GM20431 (cell line): ENCODE results near the gene KATNB1.
"Not testable (repeated sequence)": the region's sequence is repeated elsewhere in the genome, so short reads cannot be mapped to it uniquely, and the experiment has no call there.

Source experiments
- in situ Hi-C: fragments of 300-500 bp; cut with MseI, MboI; formaldehyde crosslinking; loops from one replicate; pipeline ENCODE4 v1.15.0; 2020; ENCODE audit warnings: low sequenced_read_pairs; ENCODE audit not compliant: unreplicated experiment

KATNB1 gene

GRCh38 chr16:57740423-57741071 lies 5.0 kb downstream of the KATNB1 start:
- in situ Hi-C loops, result no loop called here

- in situ Hi-C loops, result no loop called here
Measured at GRCh38 chr16:57741660-57742191, 6.2 kb downstream of the KATNB1 start.

GRCh38 chr16:57742543-57742942 lies 7.0 kb downstream of the KATNB1 start:
- in situ Hi-C loops, result no loop called here

DNA sequence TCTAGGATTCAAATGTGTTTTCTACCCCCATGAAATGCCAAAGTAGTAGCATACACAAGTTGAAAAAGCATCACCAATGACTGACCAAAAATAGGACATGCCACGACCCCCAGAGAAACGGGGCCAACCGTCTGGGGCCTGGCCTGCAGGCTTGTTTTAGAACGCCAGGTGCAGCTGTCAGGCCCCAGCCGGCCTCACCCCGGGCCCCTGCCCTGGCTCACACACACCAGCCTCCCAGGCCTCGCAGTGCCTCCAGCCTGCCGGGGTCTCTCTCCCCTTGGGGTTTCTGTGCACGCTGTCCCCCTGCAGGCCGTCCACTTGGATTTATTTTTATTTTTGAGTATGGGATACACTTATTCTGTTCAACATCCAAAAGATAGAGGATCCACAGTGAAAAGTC lies 7.9 kb downstream of the KATNB1 start:
- in situ Hi-C loops, result no loop called here

DNA sequence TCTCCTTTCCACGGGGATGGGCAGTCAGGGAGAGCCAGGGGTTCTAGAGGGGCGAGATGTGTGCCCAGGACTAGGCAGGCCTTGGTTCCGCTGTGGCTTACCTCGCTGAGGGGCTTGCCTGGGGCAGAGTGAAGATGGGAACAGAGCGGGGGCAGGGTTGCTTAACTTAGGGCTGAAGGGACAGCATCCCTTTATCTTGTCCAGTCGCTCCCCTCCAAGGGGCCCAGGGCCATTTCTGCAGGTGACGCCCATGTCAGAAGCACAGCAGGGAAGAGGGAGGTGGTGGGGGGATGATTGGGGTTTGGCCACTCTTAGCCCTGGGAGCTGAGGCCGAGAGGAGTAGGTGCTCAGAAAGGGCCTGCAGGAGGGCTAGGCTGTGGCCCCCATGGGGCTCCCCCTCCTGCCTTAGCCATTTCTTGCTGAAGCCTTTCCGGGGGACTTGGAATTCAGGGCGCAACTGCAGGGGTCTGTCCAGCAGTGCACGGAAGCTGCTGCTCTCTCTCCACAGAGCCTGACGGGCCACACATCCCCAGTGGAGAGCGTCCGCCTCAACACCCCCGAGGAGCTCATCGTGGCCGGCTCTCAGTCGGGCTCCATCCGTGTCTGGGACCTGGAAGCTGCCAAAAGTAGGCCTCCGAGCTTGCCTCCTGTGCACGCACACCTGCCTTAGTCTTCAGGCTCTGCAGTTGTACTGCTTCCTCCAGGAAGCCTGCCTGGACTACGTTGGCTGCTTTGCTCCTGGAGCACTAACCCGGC lies 8.5 kb downstream of the KATNB1 start:
- in situ Hi-C loops, result no loop called here

GRCh38 chr16:57744642-57744903 lies 9.0 kb downstream of the KATNB1 start:
- in situ Hi-C loops, result no loop called here

- in situ Hi-C loops, result no loop called here
Measured at GRCh38 chr16:57745768-57746167, 10.2 kb downstream of the KATNB1 start.

GRCh38 chr16:57746316-57746715 lies 10.7 kb downstream of the KATNB1 start:
- in situ Hi-C loops, result not testable (repeated sequence)

- in situ Hi-C loops, result no loop called here
Measured at GRCh38 chr16:57747091-57747490, 11.5 kb downstream of the KATNB1 start.

DNA sequence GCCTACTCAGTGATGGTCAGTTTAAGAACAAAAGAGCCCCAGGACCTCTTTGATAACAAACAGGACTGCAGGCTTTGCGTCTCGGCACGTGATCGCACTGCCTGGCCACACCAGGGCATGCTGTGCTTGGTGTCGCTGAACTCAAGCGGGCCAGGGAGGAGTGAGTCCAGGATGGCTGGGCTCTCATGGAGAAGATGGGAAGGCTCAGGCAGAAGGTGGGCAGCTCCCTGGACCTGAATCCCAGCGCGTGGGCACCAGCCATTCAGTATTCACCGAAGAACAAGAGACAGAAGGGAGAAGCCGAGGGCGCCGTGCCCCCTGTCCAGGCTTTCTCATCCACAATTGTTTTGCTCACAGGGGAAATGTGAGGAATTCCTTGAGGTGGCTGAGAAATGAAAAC lies 11.9 kb downstream of the KATNB1 start:
- in situ Hi-C loops, result no loop called here

GRCh38 chr16:57747996-57748395 lies 12.4 kb downstream of the KATNB1 start:
- in situ Hi-C loops, result no loop called here

- in situ Hi-C loops, result no loop called here
Measured at GRCh38 chr16:57748596-57748995, 13.0 kb downstream of the KATNB1 start.

GRCh38 chr16:57749101-57749692 lies 13.6 kb downstream of the KATNB1 start:
- in situ Hi-C loops, result no loop called here

DNA sequence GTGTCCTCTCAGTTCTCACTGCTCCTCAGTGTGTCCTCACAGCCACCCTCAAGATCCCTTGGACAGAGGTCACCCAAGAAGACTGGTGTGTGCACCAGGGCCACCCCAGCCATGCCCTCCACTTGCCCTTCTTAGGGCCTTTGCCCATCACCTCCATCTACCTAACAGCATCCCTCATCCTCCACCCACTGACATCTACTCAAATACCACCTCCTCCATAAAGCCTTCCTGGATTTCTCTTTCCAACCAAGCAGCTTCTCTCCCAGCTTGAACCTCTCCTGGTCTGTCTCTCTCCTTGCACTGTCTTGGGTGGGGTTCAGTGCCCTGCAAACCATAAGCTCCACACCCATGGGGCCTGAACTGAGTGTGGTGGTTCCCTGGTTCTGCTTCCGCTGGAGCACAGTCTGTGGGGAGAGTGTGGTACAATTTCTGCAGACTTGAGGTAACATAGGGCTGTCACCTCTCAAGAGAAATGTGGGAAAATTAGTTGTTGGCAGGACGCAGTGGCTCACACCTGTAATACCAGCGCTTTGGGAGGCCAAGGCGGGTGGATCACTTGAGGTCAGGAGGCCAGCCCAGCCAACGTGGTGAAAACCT lies 14.4 kb downstream of the KATNB1 start:
- in situ Hi-C loops, result no loop called here

DNA sequence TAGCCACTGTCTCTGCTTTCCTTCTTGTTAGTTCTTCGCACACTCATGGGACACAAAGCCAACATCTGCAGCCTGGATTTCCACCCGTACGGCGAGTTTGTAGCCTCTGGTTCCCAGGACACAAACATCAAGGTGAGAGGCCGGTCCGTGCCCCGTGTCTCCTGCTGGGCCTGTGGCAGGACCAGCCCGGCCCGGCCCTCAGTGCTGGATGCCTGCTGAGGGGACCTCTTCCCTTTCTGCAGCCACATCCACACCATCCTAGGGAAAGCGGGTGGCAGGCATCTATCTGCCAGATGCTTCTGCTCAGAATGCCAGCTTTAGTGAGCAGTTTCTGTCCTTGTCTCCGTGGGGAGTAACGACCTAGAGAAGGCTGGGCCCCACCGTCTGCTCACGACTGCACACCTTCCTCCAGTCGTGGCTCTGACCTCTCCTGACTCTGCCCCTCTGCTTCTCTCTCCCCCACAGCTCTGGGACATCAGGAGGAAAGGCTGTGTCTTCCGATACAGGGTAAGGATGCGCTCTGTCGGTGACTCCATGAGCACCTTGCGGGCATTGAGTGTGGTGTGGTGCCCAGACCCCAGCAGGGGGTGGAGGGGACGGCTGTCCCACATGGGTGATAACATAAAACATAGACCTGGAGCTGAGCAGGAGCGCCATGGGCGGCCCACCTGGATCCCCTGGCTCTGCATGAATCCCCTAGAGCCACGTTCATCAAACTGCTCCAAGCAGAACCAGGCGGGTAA lies 15.4 kb downstream of the KATNB1 start:
- in situ Hi-C loops, result no loop called here

DNA sequence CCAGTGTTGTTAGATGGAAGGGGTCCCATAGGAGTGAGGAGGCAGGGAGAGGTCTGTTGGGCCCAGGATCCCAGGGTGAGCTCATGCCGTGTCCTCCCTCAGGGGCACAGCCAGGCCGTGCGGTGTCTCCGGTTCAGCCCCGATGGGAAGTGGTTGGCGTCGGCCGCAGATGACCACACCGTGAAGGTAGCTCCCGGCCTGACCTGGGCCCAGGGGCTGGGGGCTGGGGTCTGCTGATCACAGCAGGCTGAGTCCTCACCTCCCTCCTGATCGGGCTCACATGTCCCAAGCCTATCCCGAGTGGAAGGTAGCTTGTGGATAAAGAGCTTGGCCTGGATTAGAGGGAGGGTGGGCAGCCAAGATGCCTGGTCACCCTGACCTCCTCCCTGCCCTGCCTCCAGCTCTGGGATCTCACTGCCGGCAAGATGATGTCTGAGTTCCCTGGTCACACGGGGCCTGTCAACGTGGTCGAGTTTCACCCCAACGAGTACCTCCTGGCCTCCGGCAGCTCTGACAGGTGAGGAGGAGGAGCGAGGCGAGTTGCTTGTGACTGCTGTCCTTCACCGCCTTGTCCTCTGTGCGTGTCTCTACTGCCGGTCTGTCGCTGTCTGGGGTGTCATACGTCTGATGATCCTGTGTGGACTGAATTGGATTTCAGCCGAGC lies 16.1 kb downstream of the KATNB1 start:
- in situ Hi-C loops, result no loop called here

DNA sequence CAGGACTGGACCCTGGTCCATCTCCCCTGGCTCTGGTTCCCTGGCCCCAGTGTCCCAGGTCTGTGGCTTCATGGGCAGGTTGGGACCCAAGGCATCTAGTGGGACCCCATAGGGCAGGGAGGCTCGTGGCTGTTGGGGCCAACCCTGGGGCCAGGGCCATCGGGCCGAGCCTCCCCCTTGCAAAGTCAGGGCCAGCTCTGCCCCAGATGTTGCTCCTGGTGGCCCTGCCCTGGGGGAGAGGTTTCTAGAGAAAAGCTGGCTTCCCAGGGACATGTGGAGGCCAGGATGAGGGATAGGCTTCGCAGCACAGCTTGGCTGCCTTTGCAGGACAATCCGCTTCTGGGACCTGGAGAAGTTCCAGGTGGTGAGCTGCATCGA lies 16.6 kb downstream of the KATNB1 start:
- in situ Hi-C loops, result no loop called here

- in situ Hi-C loops, result no loop called here
Measured at GRCh38 chr16:57752581-57753447, 17.2 kb downstream of the KATNB1 start.
